ENCODE data around the gene TMOD2.

DNA sequence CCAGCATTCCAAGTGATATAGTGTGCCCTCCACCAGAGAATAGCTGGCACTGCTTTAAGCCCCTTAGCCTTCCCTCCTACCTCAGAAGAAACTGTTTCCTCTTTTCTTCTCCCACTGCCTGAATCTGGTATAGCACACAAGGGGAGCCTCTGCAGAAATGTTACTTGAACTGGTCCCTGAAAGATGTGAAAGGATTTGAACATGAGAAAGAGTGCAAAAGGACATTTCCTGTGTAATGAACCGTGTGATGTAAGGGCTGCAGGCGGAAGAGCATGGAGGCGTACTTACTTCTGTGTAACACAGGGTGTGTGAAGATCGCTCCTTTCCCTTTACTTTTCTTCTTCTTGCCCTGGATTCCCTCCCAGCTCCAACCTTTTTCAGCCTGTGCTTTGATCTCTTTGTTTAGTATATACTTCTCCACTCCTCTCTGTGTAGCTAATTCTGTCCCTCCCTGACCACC is 86.4 kb downstream of the TMOD2 start:
- TF ChIP-seq POLR2AphosphoS5 (IDR thresholded peaks at IDR 0.05; ENCODE audit: low read depth, low read length) (no peak), POLR2A (IDR thresholded peaks at IDR 0.05; ENCODE audit: low read depth, low read length) (no peak), POU2F2 (IDR thresholded peaks at IDR 0.05; ENCODE audit: low read depth, low read length) (no peak), PAX5 (IDR thresholded peaks at IDR 0.05; ENCODE audit: insufficient read depth, low read length, severe bottlenecking) (no peak), TAF1 (IDR thresholded peaks at IDR 0.05; ENCODE audit: low read depth, low read length) (no peak), SPI1 (IDR thresholded peaks at IDR 0.05; ENCODE audit: low read depth, low read length) (no peak; the same call in 1 of the 2 replicates)

All from GM12891 (cell line).